Sciatic nerve (tissue), 2 donors: Measurements from ENCODE around the gene GABBR1. TPM values are rescaled to one million over a fixed set of nuclear protein-coding genes. Genes with fewer than 3 reads are reported as not detected.

Experiments used
- ATAC-seq: fragments of 200-7000 bp; cut with Tn5 transposase; one replicate; pipeline ENCODE4 v1.9.1; 2020; ENCODE audit warnings: mild to moderate bottlenecking, moderate library complexity
- DNase-seq: peaks from one replicate; pipeline ENCODE4 v3.0.0-alpha.2; 2020; ENCODE audit warnings: low spot score
- intact Hi-C: fragments of 100-400 bp; cut with DNase I; formaldehyde crosslinking; loops from one replicate; pipeline ENCODE4 v1.14.2; 2022
- total RNA-seq: library from RNA; stranded (reverse); fragmentation: NEBNext Ultra II Directional; extraction: Animal tissue kit (Norgen Biotek cat#: 25700); gene quantifications from one replicate; pipeline ENCODE4 v1.2.1, GENCODE V29; 2021
- donor health status: DM: no; HTN: no; CAD: no.
- donor health status: DM: no; HTN: no; CAD: no.

The GABBR1 gene
- total RNA-seq, 1 donor from 2014 or later = 106 TPM

- ATAC-seq (peak; percentile 14), DNase-seq (peak; percentile 62)
- intact Hi-C loops = no loop called here
Measured at GRCh38 chr6:29626948-29627754, 5.8 kb downstream of the GABBR1 start.

GRCh38 chr6:29625337-29625930, 7.5 kb downstream of the GABBR1 start:
- intact Hi-C loops = no loop called here
- ATAC-seq = no peak
- no peak for DNase-seq

GRCh38 chr6:29624520-29624961, 8.4 kb downstream of the GABBR1 start:
- ATAC-seq = no peak
- intact Hi-C loops = no loop called here
- DNase-seq = no peak

- intact Hi-C loops = no loop called here
- no peak for DNase-seq
- ATAC-seq = no peak
Measured at GRCh38 chr6:29620630-29621029, 12.4 kb downstream of the GABBR1 start.

- no peak for DNase-seq
- intact Hi-C loops = no loop called here
- ATAC-seq = no peak
Measured at GRCh38 chr6:29619578-29620160, 13.3 kb downstream of the GABBR1 start.

GRCh38 chr6:29617782-29618554, 15.0 kb downstream of the GABBR1 start:
- DNase-seq = no peak
- intact Hi-C loops = no loop called here
- no peak for ATAC-seq

- DNase-seq = no peak
- intact Hi-C loops = no loop called here
- no peak for ATAC-seq
Measured at GRCh38 chr6:29611426-29611825, 21.6 kb downstream of the GABBR1 start.

- intact Hi-C loops = no loop called here
- ATAC-seq (no peak), DNase-seq (no peak)
Measured at GRCh38 chr6:29610540-29610939, 22.4 kb downstream of the GABBR1 start.

GRCh38 chr6:29608131-29608530, 24.9 kb downstream of the GABBR1 start:
- ATAC-seq = no peak

GRCh38 chr6:29603930-29604329, 29.1 kb downstream of the GABBR1 start:
- intact Hi-C loops = no loop called here
- DNase-seq (no peak), ATAC-seq (no peak)

More at GRCh38 chr6:29608131-29608530, 24.9 kb downstream of the GABBR1 start:
- no peak for DNase-seq
- intact Hi-C loops = no loop called here

GRCh38 chr6:29603456-29603855, 29.5 kb downstream of the GABBR1 start:
- ATAC-seq (no peak), DNase-seq (no peak)
- intact Hi-C loops = no loop called here

GRCh38 chr6:29602564-29603361, 30.2 kb downstream of the GABBR1 start:
- DNase-seq (no peak), ATAC-seq (no peak)
- intact Hi-C loops = no loop called here

GRCh38 chr6:29598172-29598747, 34.7 kb downstream of the GABBR1 start:
- intact Hi-C loops = no loop called here
- DNase-seq (no peak), ATAC-seq (no peak)

GRCh38 chr6:29597184-29597583, 35.8 kb downstream of the GABBR1 start:
- no peak for DNase-seq
- ATAC-seq = no peak
- intact Hi-C loops = no loop called here

GRCh38 chr6:29596381-29596900, 36.5 kb downstream of the GABBR1 start:
- ATAC-seq (no peak), DNase-seq (no peak)
- intact Hi-C loops = no loop called here

GRCh38 chr6:29593199-29593855, 39.7 kb downstream of the GABBR1 start:
- DNase-seq = no peak
- ATAC-seq = no peak
- intact Hi-C loops = loop anchor here (5.0 kb wide), 1 partner anchor 586 kb away; the partner anchor contains the start of gene ZNF311

GRCh38 chr6:29591677-29592076, 41.3 kb downstream of the GABBR1 start:
- intact Hi-C loops = loop anchor here (5.0 kb wide), 1 partner anchor 584 kb away; the partner anchor contains the start of gene ZNF311
- no peak for ATAC-seq
- no peak for DNase-seq
